Measurements from ENCODE around the gene PTPRK. TPM values are rescaled to one million over a fixed set of nuclear protein-coding genes. Genes with fewer than 3 reads are reported as not detected.

Gene PTPRK
- polyA plus RNA-seq, 1 donor (not counting 4 experiments of a cell fraction or from before 2014, with no cell fraction given) = 52.7 TPM

DNA sequence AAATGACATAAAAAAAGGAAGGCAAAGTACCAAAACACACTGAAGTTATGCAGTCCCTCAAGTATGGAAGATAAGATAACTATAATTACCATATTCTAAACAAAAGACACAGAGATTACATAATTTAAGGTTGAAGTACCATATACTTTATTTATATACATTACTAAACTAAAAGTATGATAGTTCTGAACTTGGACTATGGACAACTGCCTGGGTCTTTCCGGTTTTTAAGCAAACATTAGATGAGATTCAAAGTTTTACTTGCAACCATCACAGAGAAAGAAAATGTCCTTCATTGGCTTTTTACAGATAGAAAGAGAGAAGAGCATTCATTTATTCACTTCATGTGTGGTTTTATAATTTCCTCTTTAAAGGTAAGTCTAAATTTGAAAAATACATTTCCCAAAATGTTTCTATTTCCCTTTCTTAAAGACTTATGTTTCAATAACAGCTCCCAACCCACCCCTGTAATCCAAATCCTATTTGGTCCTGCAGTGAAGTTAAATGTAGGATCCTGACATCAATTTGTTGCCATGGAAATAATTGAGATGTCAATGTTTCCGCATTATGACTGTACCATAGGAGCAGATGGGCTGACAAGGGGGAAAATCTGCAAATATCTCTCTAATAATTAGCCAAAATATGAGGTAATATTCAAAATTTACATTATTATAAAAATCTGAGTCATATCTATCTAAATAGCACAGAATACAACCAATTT, 63.7 kb downstream of the PTPRK start:
- TF ChIP-seq EZH2 (IDR thresholded peaks at IDR 0.05; ENCODE audit: low read length) = no peak
- TF ChIP-seq, protein P1, sequence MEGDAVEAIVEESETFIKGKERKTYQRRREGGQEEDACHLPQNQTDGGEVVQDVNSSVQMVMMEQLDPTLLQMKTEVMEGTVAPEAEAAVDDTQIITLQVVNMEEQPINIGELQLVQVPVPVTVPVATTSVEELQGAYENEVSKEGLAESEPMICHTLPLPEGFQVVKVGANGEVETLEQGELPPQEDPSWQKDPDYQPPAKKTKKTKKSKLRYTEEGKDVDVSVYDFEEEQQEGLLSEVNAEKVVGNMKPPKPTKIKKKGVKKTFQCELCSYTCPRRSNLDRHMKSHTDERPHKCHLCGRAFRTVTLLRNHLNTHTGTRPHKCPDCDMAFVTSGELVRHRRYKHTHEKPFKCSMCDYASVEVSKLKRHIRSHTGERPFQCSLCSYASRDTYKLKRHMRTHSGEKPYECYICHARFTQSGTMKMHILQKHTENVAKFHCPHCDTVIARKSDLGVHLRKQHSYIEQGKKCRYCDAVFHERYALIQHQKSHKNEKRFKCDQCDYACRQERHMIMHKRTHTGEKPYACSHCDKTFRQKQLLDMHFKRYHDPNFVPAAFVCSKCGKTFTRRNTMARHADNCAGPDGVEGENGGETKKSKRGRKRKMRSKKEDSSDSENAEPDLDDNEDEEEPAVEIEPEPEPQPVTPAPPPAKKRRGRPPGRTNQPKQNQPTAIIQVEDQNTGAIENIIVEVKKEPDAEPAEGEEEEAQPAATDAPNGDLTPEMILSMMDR (optimal IDR thresholded peaks at IDR 0.05 in 1 of 3, IDR thresholded peaks at IDR 0.05 in 1 of 3, conservative IDR thresholded peaks at IDR 0.05 in 1 of 3; ENCODE audit: extremely low read depth in 1 of 3, insufficient read depth in 2 of 3, low read length in 3 of 3) = no peak
- Histone ChIP-seq H3K4me3 (ENCODE audit: control insufficient read depth in 2 of 3, extremely low read depth in 1 of 3, insufficient read depth in 2 of 3, low read depth in 1 of 3, low read length in 3 of 3) (no peak overlapping the region), H3K9me3 (ENCODE audit: control insufficient read depth, low read depth, low read length) (no peaks in the 10 kb centered on the region), H3K27me3 (ENCODE audit: control insufficient read depth, extremely low read depth, insufficient read depth, low read length) (no peaks in the 10 kb centered on the region), H3K36me3 (ENCODE audit: control insufficient read depth in 2 of 2, extremely low read depth in 1 of 2, insufficient read depth in 2 of 2, low read length in 2 of 2) (peaks cover 2 to 3% of the 10 kb centered on the region in 2 experiments), H3K4me2 (ENCODE audit: control insufficient read depth, extremely low read depth, insufficient read depth, low read depth, low read length) (no peak overlapping the region), H3K27ac (ENCODE audit: control insufficient read depth, insufficient read depth, low read length) (no peak overlapping the region), H3K9ac (ENCODE audit: control insufficient read depth, extremely low read depth, insufficient read depth, low read length) (no peak overlapping the region), H3K9me1 (ENCODE audit: control insufficient read depth, extremely low read depth, insufficient read depth, low read length) (no peaks in the 10 kb centered on the region), H2AFZ (ENCODE audit: control insufficient read depth, low read length) (no peak overlapping the region), H3K4me1 (ENCODE audit: control insufficient read depth, extremely low read depth, insufficient read depth, low read length) (no peaks in the 10 kb centered on the region), H4K20me1 (ENCODE audit: control insufficient read depth, extremely low read depth, insufficient read depth, low read length) (no peaks in the 10 kb centered on the region), H3K79me2 (ENCODE audit: control insufficient read depth, insufficient read depth, low read length) (peaks cover 92% of the 10 kb centered on the region)
- dilution Hi-C loops (cut with MboI; ENCODE audit: extremely low pct_ligation_motif_present, low sequenced_read_pairs) = no loop called here
- DNase-seq (ENCODE audit: low read depth, low spot score) = no peak
- FAIRE-seq = peak; percentile 29

DNA sequence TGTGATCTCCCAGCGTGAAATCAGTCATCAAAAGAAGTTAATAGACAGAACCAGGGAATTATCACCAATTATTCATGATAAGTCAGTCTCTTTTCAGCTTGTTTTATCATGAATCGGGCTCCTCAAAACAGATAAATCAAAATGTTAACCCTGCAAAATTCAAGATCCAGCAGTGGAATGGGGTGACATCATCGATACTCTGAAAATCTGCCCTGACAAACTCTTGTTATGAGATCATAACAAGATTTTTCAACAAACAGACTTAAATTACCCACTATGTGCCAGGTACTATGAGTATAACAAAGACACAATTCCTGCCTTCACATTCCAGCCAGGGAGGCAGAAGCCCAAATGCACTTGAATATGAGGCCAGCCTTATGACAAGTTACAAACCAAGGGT, 64.4 kb downstream of the PTPRK start:
- TF ChIP-seq, protein P1 (optimal IDR thresholded peaks at IDR 0.05 in 1 of 3, IDR thresholded peaks at IDR 0.05 in 1 of 3, conservative IDR thresholded peaks at IDR 0.05 in 1 of 3; ENCODE audit: extremely low read depth in 1 of 3, insufficient read depth in 2 of 3, low read length in 3 of 3) = no peak
- TF ChIP-seq EZH2 (IDR thresholded peaks at IDR 0.05; ENCODE audit: low read length) = no peak
- no peak overlapping the region for H3K9ac ChIP-seq (ENCODE audit: control insufficient read depth, extremely low read depth, insufficient read depth, low read length)
- FAIRE-seq (no peak), DNase-seq (ENCODE audit: low read depth, low spot score) (no peak)
- H3K4me3 ChIP-seq (ENCODE audit: control insufficient read depth in 2 of 3, extremely low read depth in 1 of 3, insufficient read depth in 2 of 3, low read depth in 1 of 3, low read length in 3 of 3) = no peak overlapping the region
- no peak overlapping the region for H3K27ac ChIP-seq (ENCODE audit: control insufficient read depth, insufficient read depth, low read length)
- H4K20me1 ChIP-seq (ENCODE audit: control insufficient read depth, extremely low read depth, insufficient read depth, low read length) = no peaks in the 10 kb centered on the region
- no peak overlapping the region for H2AFZ ChIP-seq (ENCODE audit: control insufficient read depth, low read length)
- H3K9me1 ChIP-seq (ENCODE audit: control insufficient read depth, extremely low read depth, insufficient read depth, low read length) = no peaks in the 10 kb centered on the region
- H3K36me3 ChIP-seq (ENCODE audit: control insufficient read depth in 2 of 2, extremely low read depth in 1 of 2, insufficient read depth in 2 of 2, low read length in 2 of 2) = peaks cover 2 to 3% of the 10 kb centered on the region in 2 experiments
- H3K27me3 ChIP-seq (ENCODE audit: control insufficient read depth, extremely low read depth, insufficient read depth, low read length) = no peaks in the 10 kb centered on the region
- H3K4me1 ChIP-seq (ENCODE audit: control insufficient read depth, extremely low read depth, insufficient read depth, low read length) = no peaks in the 10 kb centered on the region
- peaks cover 91% of the 10 kb centered on the region for H3K79me2 ChIP-seq (ENCODE audit: control insufficient read depth, insufficient read depth, low read length)
- H3K4me2 ChIP-seq (ENCODE audit: control insufficient read depth, extremely low read depth, insufficient read depth, low read depth, low read length) = no peak overlapping the region
- dilution Hi-C loops (cut with MboI; ENCODE audit: extremely low pct_ligation_motif_present, low sequenced_read_pairs) = no loop called here
- H3K9me3 ChIP-seq (ENCODE audit: control insufficient read depth, low read depth, low read length) = no peaks in the 10 kb centered on the region

All from keratinocyte (primary cell).